Gastroesophageal sphincter (tissue), 3 donors: ENCODE results near the gene RBFA.

Source experiments
- CTCF ChIP-seq, 4 experiments: fragments of 200-600 bp in 2 of 4; fragments of 450-650 bp in 2 of 4; sonication (generic) in 1 of 4; IDR thresholded peaks; one replicate each; pipeline ENCODE4 v1.5.1; 2017 to 2019; ENCODE audit warnings: antibody characterized with exemption in 4 of 4, mild to moderate bottlenecking in 2 of 4, moderate library complexity in 2 of 4
- POLR2A ChIP-seq, 2 donors: fragments of 450-650 bp; IDR thresholded peaks; one replicate each; pipeline ENCODE4 v1.6.1; 2017; ENCODE audit warnings: antibody characterized with exemption in 2 of 2, mild to moderate bottlenecking in 2 of 2, moderate library complexity in 1 of 2

- TF ChIP-seq CTCF (IDR thresholded peaks at IDR 0.05) (no peak), POLR2A (IDR thresholded peaks at IDR 0.05) (no peak)
These were observed 7.2 kb downstream of the RBFA start for GRCh38 chr18:80041424-80041823.
